ENCODE measurements around the gene MPPED2. TPM values are rescaled to one million over a fixed set of nuclear protein-coding genes. Genes with fewer than 3 reads are reported as not detected.

MPPED2 gene
- total and polyA plus RNA-seq, 8 donors = 0.12 to 10.3 (median 2.5) TPM

DNA sequence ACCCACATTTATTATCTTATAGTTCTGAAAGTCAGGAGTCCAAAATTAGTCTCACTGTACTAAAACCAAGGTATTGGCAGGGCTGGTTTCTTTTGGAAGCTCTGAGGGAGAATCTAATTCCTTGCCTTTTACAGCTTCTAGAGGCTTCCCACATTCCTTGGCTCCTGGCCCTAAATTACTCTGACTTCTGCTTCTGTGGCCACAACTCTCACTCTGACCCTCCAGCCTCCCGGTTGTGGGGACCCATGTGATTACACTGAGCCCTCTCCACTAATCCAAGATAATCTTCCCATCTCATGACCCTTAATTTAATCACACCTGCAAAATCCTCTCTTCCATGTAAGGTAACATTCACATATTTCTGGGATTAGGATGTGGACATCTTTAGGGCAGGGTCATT is 152.3 kb downstream of the MPPED2 start:
- peak overlapping the region in 1 of 5 donors; percentile 52 for H3K27ac ChIP-seq
- 25 to 60% (median 53%) methylated on average over 1 of the region's 1 CpG for WGBS, 5 donors
- no peak for DNase-seq

GRCh38 chr11:30432716-30433115 is 153.4 kb downstream of the MPPED2 start:
- 29 to 57% (median 46%) methylated on average over 2 of the region's 2 CpGs for WGBS, 5 donors
- Histone ChIP-seq H3K4me3 (no peak overlapping the region), H3K36me3 (no peaks in the 10 kb centered on the region), H3K27ac (peak overlapping the region in 1 of 5 donors; percentile 68), H3K9me3 (no peaks in the 10 kb centered on the region), H3K4me1 (peaks cover 0 to 37% (median 5%) of the 10 kb centered on the region in 4 donors), H3K27me3 (no peaks in the 10 kb centered on the region)
- TF ChIP-seq POLR2AphosphoS5 (IDR thresholded peaks at IDR 0.05) (no peak), POLR2A (IDR thresholded peaks at IDR 0.05) (no peak), EP300 (IDR thresholded peaks at IDR 0.05) (no peak)
- TF ChIP-seq, protein P1, sequence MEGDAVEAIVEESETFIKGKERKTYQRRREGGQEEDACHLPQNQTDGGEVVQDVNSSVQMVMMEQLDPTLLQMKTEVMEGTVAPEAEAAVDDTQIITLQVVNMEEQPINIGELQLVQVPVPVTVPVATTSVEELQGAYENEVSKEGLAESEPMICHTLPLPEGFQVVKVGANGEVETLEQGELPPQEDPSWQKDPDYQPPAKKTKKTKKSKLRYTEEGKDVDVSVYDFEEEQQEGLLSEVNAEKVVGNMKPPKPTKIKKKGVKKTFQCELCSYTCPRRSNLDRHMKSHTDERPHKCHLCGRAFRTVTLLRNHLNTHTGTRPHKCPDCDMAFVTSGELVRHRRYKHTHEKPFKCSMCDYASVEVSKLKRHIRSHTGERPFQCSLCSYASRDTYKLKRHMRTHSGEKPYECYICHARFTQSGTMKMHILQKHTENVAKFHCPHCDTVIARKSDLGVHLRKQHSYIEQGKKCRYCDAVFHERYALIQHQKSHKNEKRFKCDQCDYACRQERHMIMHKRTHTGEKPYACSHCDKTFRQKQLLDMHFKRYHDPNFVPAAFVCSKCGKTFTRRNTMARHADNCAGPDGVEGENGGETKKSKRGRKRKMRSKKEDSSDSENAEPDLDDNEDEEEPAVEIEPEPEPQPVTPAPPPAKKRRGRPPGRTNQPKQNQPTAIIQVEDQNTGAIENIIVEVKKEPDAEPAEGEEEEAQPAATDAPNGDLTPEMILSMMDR (IDR thresholded peaks at IDR 0.05) = no peak
- intact Hi-C loops (cut with DNase I; ENCODE audit: low total_unique reads) = no loop called here
- DNase-seq = no peak

More for the DNA sequence above, 152.3 kb downstream of the MPPED2 start:
- Histone ChIP-seq H3K27me3 (no peaks in the 10 kb centered on the region), H3K36me3 (no peaks in the 10 kb centered on the region), H3K4me3 (no peak overlapping the region), H3K4me1 (peaks cover 0 to 37% (median 5%) of the 10 kb centered on the region in 4 donors), H3K9me3 (no peaks in the 10 kb centered on the region)
- TF ChIP-seq, protein P1 (IDR thresholded peaks at IDR 0.05) = no peak
- no peak for TF ChIP-seq POLR2AphosphoS5 (IDR thresholded peaks at IDR 0.05)
- no peak for TF ChIP-seq EP300 (IDR thresholded peaks at IDR 0.05)
- TF ChIP-seq POLR2A (IDR thresholded peaks at IDR 0.05) = no peak
- intact Hi-C loops (cut with DNase I; ENCODE audit: low total_unique reads) = no loop called here

GRCh38 chr11:30432178-30432577 is 154.0 kb downstream of the MPPED2 start:
- intact Hi-C loops (cut with DNase I; ENCODE audit: low total_unique reads) = no loop called here
- TF ChIP-seq POLR2AphosphoS5 (IDR thresholded peaks at IDR 0.05) = no peak
- TF ChIP-seq, protein P1 (IDR thresholded peaks at IDR 0.05) = no peak
- TF ChIP-seq POLR2A (IDR thresholded peaks at IDR 0.05) = no peak
- TF ChIP-seq EP300 (IDR thresholded peaks at IDR 0.05) = no peak
- no peak for DNase-seq
- WGBS, 5 donors = 65 to 92% (median 86%) methylated on average over 1 of the region's 1 CpG
- Histone ChIP-seq H3K4me1 (peaks cover 0 to 37% (median 5%) of the 10 kb centered on the region in 4 donors), H3K27ac (peak overlapping the region in 1 of 5 donors; percentile 68), H3K36me3 (no peaks in the 10 kb centered on the region), H3K4me3 (no peak overlapping the region), H3K27me3 (no peaks in the 10 kb centered on the region), H3K9me3 (no peaks in the 10 kb centered on the region)

DNA sequence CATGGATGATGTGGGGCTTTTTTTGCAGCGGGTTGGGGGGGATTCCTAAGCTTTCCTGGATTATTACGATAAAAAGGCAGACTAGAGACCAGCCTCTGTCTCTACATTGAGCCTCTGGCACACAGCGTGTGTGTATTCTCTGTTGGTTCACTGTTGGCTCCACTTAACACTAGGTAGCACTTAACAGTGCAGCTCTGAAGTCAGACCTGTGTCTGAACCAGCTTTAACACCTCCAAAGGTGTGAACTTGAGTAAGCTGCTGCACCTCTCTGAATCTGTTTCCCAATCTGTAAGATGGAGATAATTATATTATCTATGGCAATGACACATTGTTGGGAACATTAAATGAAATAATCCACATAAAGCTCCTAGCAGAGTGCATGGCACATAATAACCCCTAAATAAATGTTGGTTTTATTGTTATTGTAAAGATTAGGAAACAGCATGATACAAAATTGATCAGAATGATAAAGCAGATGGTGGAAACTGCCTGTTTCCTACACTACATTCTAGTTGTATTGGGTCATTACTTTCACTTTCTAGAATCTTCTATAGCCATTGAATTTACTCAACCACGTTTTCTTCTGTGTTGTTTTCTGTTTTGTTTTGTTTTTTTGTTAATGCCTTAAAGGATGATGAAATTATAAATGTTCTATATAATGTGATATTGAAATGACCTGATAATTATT is 154.9 kb downstream of the MPPED2 start:
- no peak overlapping the region for H3K4me3 ChIP-seq
- no peaks in the 10 kb centered on the region for H3K9me3 ChIP-seq
- H3K27me3 ChIP-seq = no peaks in the 10 kb centered on the region
- WGBS, 5 donors = 61 to 78% (median 73%) methylated on average over 4 of the region's 4 CpGs
- no peak for TF ChIP-seq EP300 (IDR thresholded peaks at IDR 0.05)
- TF ChIP-seq, protein P1 (IDR thresholded peaks at IDR 0.05) = no peak
- no peak for TF ChIP-seq POLR2AphosphoS5 (IDR thresholded peaks at IDR 0.05)
- TF ChIP-seq POLR2A (IDR thresholded peaks at IDR 0.05) = no peak
- H3K36me3 ChIP-seq = no peaks in the 10 kb centered on the region
- peaks cover 0 to 37% (median 5%) of the 10 kb centered on the region in 4 donors for H3K4me1 ChIP-seq
- intact Hi-C loops (cut with DNase I; ENCODE audit: low total_unique reads) = no loop called here
- H3K27ac ChIP-seq = peak overlapping the region in 1 of 5 donors; percentile 68
- DNase-seq = no peak

Data from stomach (tissue), 9 donors.